HG02870 (cell line): ENCODE data around the gene NAA11.
A peak's percentile ranks its signal among the peaks of the same experiment; 100 is the strongest.
"Not testable (repeated sequence)": the region's sequence is repeated elsewhere in the genome, so short reads cannot be mapped to it uniquely, and the experiment has no call there.

Experiments
- ATAC-seq: cut with Tn5 transposase; IDR thresholded peaks from one replicate; pipeline ENCODE4 v1.9.1; 2021; ENCODE audit warnings: mild to moderate bottlenecking, moderate library complexity; ENCODE audit not compliant: unreplicated experiment

NAA11 gene

DNA sequence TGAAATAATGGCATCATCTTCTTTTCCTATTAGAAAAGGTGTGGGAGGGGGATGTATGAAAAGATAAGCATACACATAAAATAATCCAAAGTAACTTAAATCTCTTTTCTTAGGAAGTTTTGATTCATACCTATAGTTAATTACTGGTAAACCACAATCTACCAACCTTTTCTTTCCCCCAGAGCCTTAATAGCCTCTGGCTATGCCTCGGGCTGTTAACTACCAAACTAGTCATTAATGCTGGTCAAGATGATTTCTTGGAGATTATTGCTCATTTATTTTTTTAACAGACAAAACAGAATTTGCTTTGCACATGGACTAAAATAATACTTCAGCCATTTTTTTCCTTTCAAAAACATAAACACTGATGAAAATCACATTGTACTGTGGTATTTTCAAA is 16.9 kb downstream of the NAA11 start:
- ATAC-seq = no peak

DNA sequence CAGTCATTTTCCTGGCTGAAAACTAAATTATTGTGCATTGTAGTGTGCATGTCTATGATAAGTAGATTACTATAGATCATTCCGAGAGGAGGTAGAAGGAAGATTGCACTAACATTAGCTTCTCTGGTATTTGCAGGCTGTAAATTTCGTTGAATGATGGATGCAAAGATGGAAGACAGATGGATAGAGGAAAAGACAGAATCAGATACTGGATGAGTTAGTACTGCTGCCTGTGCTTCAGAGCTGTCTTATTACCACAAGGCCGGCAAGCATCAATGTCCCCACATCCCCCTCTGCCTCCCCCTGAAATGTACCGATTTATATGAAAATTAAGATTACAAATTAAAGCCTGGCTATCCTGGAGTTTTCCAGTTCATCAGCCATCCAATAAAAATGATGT is 17.7 kb downstream of the NAA11 start:
- ATAC-seq = no peak

DNA sequence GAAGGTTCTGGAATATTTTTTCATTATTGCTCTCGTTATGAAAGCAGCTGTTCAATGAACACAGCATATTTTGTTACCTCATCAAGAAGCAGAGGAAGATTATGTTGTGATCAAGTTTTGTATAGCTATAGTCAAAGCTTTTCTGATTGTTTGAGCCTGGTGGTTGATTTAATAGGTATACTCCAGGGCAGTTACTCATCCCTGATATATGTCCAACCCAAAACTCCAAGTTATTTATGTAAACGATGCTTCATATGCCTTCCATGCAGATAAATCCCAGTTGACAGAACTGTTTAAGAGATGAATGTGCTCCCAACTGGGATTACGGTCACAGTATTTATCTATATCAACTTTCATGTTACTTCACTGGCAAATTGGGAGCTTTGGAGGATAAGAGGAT is 19.1 kb downstream of the NAA11 start:
- no peak for ATAC-seq

DNA sequence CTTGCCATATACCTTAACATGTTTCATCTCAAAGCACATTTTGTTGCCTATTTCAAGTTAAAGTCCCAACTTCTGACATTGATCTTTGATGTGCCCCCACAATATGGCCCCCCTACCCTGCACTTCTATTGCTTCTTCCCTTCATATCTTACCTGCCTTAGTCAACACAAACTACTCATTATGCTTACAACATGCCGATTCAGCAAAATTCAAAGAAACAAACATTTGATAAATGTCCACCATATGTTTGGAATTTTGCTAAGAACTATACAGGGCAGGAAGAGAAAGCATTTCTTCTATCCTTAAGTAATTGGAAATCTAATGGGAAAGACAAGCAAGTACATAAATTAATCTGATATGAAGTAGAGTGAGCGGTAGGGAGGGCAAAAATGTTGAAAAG is 25.6 kb downstream of the NAA11 start:
- ATAC-seq = no peak

DNA sequence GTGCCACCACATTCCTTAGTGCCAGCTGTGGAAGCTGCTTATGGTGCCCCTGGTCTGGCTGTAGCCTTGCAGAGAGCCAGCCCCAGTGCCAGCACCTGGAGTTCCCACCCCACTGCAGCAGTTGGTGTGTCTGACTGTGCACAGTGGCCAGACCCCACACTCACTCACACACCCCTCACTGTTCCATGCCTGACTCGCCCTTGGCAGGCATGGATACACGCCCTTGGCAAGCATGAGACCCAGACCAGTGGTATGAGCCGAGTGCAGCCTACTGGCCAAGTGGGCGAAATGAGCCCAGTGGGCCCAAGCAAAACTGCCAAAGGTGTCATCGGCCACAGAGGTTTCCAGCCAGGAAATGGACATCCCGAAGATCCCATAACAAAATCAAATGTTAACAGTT is 27.4 kb downstream of the NAA11 start:
- no peak for ATAC-seq

- ATAC-seq = no peak
Measured at GRCh38 chr4:79298027-79298426, 27.8 kb downstream of the NAA11 start.

DNA sequence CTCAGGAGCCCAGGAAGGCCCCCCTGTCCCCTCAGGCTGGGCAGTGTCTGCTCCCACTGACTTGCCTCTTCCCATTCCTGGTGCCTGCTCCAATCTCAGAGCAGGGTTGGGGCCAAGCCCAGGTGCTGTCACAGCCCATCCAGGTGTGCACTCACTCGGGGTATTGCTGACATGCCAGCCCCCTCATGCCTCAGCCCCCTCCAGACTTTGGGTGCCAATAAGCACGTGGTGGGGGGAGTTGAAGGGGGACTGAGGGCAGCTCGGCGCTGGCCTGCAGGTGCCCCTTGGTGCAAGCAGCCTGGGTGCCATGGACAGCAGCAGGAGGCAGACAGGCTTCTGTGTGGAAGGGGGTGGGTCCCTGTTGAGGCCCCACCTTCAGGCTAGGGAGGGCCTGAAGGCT is 28.4 kb downstream of the NAA11 start:
- no peak for ATAC-seq

- ATAC-seq = no peak
Measured at GRCh38 chr4:79296768-79297428, 29.0 kb downstream of the NAA11 start.

- no peak for ATAC-seq
Measured at GRCh38 chr4:79295086-79295485, 30.8 kb downstream of the NAA11 start.

DNA sequence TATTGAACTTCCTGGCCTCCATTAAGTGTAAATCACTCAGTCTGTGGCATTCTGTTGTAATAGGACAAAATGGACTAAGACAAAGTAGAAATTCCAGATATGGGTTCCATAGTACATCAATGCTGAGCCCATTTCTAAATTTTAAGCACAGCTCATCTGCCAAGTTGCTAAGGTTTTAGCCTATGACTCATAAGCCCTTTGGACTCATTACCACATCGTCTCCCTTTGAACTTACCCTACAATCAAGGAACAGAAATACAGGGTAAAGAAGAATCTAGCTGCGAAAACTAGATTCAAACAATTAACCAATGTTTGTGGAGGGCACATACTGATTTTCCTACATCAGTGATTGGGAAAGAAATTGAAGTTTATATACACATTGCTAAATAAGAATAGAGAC is 31.8 kb downstream of the NAA11 start:
- no peak for ATAC-seq

DNA sequence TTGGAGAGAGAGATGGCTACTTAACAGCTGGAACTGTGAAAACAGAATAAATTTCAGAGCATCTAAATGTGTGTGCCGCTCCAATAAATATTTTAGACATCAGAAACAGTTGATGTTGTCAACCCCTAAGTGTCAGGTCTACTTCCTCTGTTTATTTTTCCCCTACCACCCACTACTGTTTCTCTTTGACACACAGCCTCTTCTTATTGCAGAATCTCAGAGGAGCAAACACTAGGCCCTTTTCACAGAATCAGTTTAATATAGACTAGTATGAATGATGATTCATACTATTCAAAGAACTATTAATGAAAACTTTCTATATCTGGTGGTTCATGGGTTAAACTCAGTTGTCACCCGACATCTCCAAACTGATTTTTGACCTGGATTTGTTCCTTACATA is 33.9 kb downstream of the NAA11 start:
- peak; percentile 67 for ATAC-seq

DNA sequence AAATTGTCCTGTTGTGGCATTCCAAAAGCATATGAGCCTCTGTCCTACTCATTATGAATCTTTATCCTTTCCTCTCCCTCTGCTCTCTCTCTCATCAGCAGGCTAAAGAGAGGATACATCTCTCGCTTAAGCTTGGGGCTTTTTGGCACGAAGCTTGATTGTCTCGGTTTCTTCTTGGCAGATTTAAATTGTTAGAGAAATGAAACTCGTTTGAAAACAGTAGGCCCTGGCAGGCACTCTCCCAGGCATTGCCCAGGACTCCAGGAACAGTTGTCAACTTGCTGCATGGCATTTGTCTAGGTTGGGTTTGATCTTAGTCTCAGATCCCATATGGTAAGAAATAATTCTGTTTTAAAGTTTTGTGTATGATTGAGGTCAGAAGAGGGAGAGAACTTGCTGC is 35.5 kb downstream of the NAA11 start:
- no peak for ATAC-seq

GRCh38 chr4:79288185-79288584 is 37.7 kb downstream of the NAA11 start:
- no peak for ATAC-seq

- ATAC-seq = no peak
Measured at GRCh38 chr4:79287718-79288117, 38.1 kb downstream of the NAA11 start.

- ATAC-seq = no peak
Measured at GRCh38 chr4:79287076-79287475, 38.8 kb downstream of the NAA11 start.

GRCh38 chr4:79281566-79282359 is 44.1 kb downstream of the NAA11 start:
- ATAC-seq = no peak

- not testable (repeated sequence) for ATAC-seq
Measured at GRCh38 chr4:79277467-79277866, 48.4 kb downstream of the NAA11 start.

DNA sequence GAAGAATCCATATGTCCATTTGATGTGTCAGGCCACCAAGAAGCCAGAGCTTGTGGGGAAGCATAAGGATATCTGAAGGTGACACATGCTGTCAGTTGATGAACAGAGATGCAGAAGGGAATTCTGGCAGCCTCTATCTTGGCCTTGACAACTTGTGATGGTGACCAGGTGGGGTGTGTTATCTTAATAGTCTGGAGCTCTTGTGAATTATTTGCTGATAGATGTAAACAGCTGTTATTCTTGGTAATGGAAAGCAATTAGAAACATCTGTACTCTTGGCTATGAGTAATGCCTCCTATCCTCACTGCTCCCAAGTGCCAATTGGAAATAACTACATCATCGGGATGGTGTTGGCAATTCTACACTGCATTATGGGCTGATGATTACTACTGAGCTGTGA is 51.9 kb downstream of the NAA11 start:
- no peak for ATAC-seq

DNA sequence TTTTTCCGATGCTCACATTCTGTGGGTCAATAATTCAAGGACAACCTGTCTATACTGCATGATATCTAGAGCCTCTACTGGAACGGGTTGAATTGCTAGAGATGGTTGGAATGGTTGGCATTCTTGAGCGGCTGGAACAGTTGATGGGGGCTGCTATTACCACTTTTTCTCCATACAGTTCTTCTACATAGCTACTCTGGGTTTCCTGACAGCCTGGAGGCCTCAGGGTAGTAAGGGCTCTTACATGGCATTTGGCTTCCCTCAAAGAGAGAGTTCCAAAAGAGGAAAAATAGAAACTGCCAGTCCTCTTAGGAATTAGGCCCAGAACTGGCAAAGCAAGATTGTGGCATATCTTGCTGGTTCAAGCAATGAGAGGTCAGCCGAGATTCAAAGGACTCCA is 53.1 kb downstream of the NAA11 start:
- ATAC-seq = no peak

GRCh38 chr4:79272126-79272525 is 53.7 kb downstream of the NAA11 start:
- no peak for ATAC-seq

DNA sequence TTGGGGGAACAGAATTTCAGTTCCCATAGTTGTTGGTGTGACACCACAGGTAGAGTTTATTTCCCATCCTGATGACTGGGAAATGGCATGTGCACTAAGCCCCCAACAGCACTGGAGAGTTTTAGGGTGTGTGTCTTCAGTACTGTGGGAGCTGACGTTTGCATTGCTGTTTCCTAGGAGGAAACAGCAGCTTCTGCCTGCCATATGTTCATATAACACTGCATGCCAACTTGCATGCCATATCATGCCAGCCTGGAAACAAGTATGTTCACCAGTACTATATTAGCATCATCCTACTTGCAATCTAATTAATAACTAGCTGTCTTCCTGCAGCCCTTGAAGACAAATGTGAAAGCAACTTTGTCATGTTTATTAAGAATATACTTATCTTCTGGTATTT is 58.2 kb downstream of the NAA11 start:
- no peak for ATAC-seq
